GM18526 (cell line): Measurements from ENCODE around the gene FEM1C.

Source experiments
- POLR2A ChIP-seq: IDR thresholded peaks from 3 replicates; pipeline ENCODE4 v1.6.1; 2011; ENCODE audit not compliant: insufficient read length; ENCODE audit errors: extremely low read depth

FEM1C gene

GRCh38 chr5:115542651-115543364 lies 1.8 kb downstream of the FEM1C start:
- TF ChIP-seq POLR2A: no peak

GRCh38 chr5:115542086-115542485 lies 2.5 kb downstream of the FEM1C start:
- no peak for TF ChIP-seq POLR2A

GRCh38 chr5:115541611-115542010 lies 3.0 kb downstream of the FEM1C start:
- TF ChIP-seq POLR2A: no peak

GRCh38 chr5:115535479-115536035 lies 9.0 kb downstream of the FEM1C start:
- no peak for TF ChIP-seq POLR2A

- TF ChIP-seq POLR2A: no peak
Measured at GRCh38 chr5:115532517-115532916, 12.1 kb downstream of the FEM1C start.

GRCh38 chr5:115531787-115532367 lies 12.7 kb downstream of the FEM1C start:
- no peak for TF ChIP-seq POLR2A

- no peak for TF ChIP-seq POLR2A
Measured at GRCh38 chr5:115531380-115531779, 13.2 kb downstream of the FEM1C start.

GRCh38 chr5:115530426-115530825 lies 14.1 kb downstream of the FEM1C start:
- no peak for TF ChIP-seq POLR2A

GRCh38 chr5:115526604-115527003 lies 18.0 kb downstream of the FEM1C start:
- no peak for TF ChIP-seq POLR2A

GRCh38 chr5:115524199-115524847 lies 20.3 kb downstream of the FEM1C start:
- no peak for TF ChIP-seq POLR2A

- TF ChIP-seq POLR2A: no peak
Measured at GRCh38 chr5:115522832-115523403, 21.7 kb downstream of the FEM1C start.

- TF ChIP-seq POLR2A: no peak
Measured at GRCh38 chr5:115520191-115520590, 24.4 kb downstream of the FEM1C start.

GRCh38 chr5:115516372-115516771 lies 28.2 kb downstream of the FEM1C start:
- no peak for TF ChIP-seq POLR2A

GRCh38 chr5:115514220-115514619 lies 30.4 kb downstream of the FEM1C start:
- TF ChIP-seq POLR2A: no peak

GRCh38 chr5:115511632-115512031 lies 32.9 kb downstream of the FEM1C start:
- TF ChIP-seq POLR2A: no peak

- no peak for TF ChIP-seq POLR2A
Measured at GRCh38 chr5:115510145-115510645, 34.4 kb downstream of the FEM1C start.

GRCh38 chr5:115509547-115509946 lies 35.0 kb downstream of the FEM1C start:
- TF ChIP-seq POLR2A: no peak
